Measurements from ENCODE around the gene ENC1. TPM values are rescaled to one million over a fixed set of nuclear protein-coding genes. Genes with fewer than 3 reads are reported as not detected.

ENC1 gene
- total and polyA plus RNA-seq, 9 donors, result 13.2 to 57.2 (median 27.7) TPM

GRCh38 chr5:74623748-74624408 is 16.6 kb downstream of the ENC1 start:
- WGBS, 3 donors, result 73 to 84% (median 78%) methylated on average over 5 of the region's 5 CpGs
- DNase-seq, result no peak
- intact Hi-C loops (cut with DNase I), result no loop called here

DNA sequence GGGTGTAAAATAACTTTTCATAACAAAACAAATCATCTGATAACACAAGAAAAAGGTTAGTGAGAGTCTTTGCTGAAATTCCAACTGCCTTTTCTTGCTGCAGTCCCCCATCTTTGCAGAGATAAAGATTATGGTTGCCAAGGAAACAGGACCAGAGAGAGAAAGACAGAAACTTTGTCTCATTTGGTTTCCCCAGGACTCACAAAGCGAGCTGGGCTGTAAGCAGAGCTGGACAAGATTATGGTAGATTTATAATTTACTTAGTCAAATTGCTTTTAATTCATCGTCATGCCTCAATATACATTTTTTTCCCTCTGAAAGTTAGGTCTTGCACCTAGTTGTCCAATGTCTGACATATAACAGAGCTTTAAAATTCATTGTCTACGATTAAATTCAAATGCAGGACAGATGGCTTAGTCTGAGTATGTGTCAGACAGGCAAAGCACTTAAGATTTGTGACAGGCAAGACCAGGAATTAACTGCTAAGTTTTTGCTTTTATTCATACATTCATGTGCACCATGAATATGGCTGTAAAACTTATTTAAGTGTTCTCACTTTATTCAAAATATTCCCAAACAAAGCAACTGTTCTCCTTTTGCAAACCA is 17.4 kb downstream of the ENC1 start:
- no peak for DNase-seq
- no peak overlapping the region for H3K4me3 ChIP-seq
- TF ChIP-seq, protein P1, sequence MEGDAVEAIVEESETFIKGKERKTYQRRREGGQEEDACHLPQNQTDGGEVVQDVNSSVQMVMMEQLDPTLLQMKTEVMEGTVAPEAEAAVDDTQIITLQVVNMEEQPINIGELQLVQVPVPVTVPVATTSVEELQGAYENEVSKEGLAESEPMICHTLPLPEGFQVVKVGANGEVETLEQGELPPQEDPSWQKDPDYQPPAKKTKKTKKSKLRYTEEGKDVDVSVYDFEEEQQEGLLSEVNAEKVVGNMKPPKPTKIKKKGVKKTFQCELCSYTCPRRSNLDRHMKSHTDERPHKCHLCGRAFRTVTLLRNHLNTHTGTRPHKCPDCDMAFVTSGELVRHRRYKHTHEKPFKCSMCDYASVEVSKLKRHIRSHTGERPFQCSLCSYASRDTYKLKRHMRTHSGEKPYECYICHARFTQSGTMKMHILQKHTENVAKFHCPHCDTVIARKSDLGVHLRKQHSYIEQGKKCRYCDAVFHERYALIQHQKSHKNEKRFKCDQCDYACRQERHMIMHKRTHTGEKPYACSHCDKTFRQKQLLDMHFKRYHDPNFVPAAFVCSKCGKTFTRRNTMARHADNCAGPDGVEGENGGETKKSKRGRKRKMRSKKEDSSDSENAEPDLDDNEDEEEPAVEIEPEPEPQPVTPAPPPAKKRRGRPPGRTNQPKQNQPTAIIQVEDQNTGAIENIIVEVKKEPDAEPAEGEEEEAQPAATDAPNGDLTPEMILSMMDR (IDR thresholded peaks at IDR 0.05), result no peak
- no peak for TF ChIP-seq EP300 (IDR thresholded peaks at IDR 0.05)
- no peak for TF ChIP-seq POLR2A (IDR thresholded peaks at IDR 0.05)
- 56 to 67% (median 60%) methylated on average over 3 of the region's 3 CpGs for WGBS, 3 donors
- intact Hi-C loops (cut with DNase I), result no loop called here
- H3K27ac ChIP-seq, result no peak overlapping the region
- H3K9me3 ChIP-seq, result no peaks in the 10 kb centered on the region
- peaks cover 1% of the 10 kb centered on the region for H3K4me1 ChIP-seq (ENCODE audit: insufficient read depth)
- H3K36me3 ChIP-seq, result no peaks in the 10 kb centered on the region
- H3K27me3 ChIP-seq, result no peaks in the 10 kb centered on the region

More at GRCh38 chr5:74623748-74624408, 16.6 kb downstream of the ENC1 start:
- TF ChIP-seq, protein P1 (IDR thresholded peaks at IDR 0.05), result no peak
- no peak for TF ChIP-seq POLR2A (IDR thresholded peaks at IDR 0.05)
- no peak for TF ChIP-seq EP300 (IDR thresholded peaks at IDR 0.05)
- Histone ChIP-seq H3K27ac (no peak overlapping the region), H3K9me3 (no peaks in the 10 kb centered on the region), H3K4me1 (ENCODE audit: insufficient read depth) (peaks cover 1% of the 10 kb centered on the region), H3K36me3 (no peaks in the 10 kb centered on the region), H3K4me3 (no peak overlapping the region), H3K27me3 (no peaks in the 10 kb centered on the region)

GRCh38 chr5:74622122-74622521 is 18.4 kb downstream of the ENC1 start:
- intact Hi-C loops (cut with DNase I), result no loop called here
- H3K4me3 ChIP-seq, result no peak overlapping the region
- H3K36me3 ChIP-seq, result no peaks in the 10 kb centered on the region
- H3K4me1 ChIP-seq (ENCODE audit: insufficient read depth), result peaks cover 1% of the 10 kb centered on the region
- H3K27ac ChIP-seq, result no peak overlapping the region
- H3K9me3 ChIP-seq, result no peaks in the 10 kb centered on the region
- no peak for DNase-seq
- WGBS, 3 donors, result 73 to 79% (median 77%) methylated on average over 3 of the region's 3 CpGs
- TF ChIP-seq EP300 (IDR thresholded peaks at IDR 0.05) (no peak), POLR2A (IDR thresholded peaks at IDR 0.05) (no peak)
- TF ChIP-seq, protein P1 (IDR thresholded peaks at IDR 0.05), result no peak
- H3K27me3 ChIP-seq, result no peaks in the 10 kb centered on the region

- H3K36me3 ChIP-seq, result no peaks in the 10 kb centered on the region
Measured at GRCh38 chr5:74621492-74621891, 19.0 kb downstream of the ENC1 start.

More at GRCh38 chr5:74621492-74621891, 19.0 kb downstream of the ENC1 start:
- Histone ChIP-seq H3K4me1 (ENCODE audit: insufficient read depth) (peaks cover 4% of the 10 kb centered on the region), H3K27ac (no peak overlapping the region), H3K27me3 (no peaks in the 10 kb centered on the region), H3K4me3 (no peak overlapping the region), H3K9me3 (no peaks in the 10 kb centered on the region)
- TF ChIP-seq POLR2A (IDR thresholded peaks at IDR 0.05) (no peak), EP300 (IDR thresholded peaks at IDR 0.05) (no peak)
- TF ChIP-seq, protein P1 (IDR thresholded peaks at IDR 0.05), result no peak
- WGBS, 3 donors, result 85 to 91% (median 88%) methylated on average over 5 of the region's 5 CpGs
- intact Hi-C loops (cut with DNase I), result no loop called here
- DNase-seq, result no peak

Data from ovary (tissue), 9 donors.